PC-3 (cell line): ENCODE data around the gene ABHD3. TPM values are rescaled to one million over a fixed set of nuclear protein-coding genes. Genes with fewer than 3 reads are reported as not detected.

Experiments
- ATAC-seq: fragments of 200-7000 bp; cut with Tn5 transposase; 2 replicates; pipeline ENCODE4 v1.9.1; 2020; ENCODE audit warnings: mild to moderate bottlenecking, moderate library complexity
- Bru-seq: library from RNA; stranded (reverse); fragments of 400-500 nt; gene quantifications from one replicate; lab custom pipeline; 2021; lab: Mats Ljungman, UMichigan
- BruChase-seq, 2 experiments: library from RNA; stranded (reverse); fragments of 400-500 nt; gene quantifications; one replicate each; lab custom pipeline; 2021; lab: Mats Ljungman, UMichigan
- BruUV-seq: library from RNA; stranded (reverse); fragments of 400-500 nt; replicated peaks from 2 replicates; lab custom pipeline; 2021; lab: Mats Ljungman, UMichigan
- CTCF ChIA-PET: fragments of 300-600 bp; sonication (Branson Sonifier 250); formaldehyde crosslinking; loops from one replicate; lab custom pipeline; 2022; ENCODE audit warnings: antibody characterized with exemption; lab: Charles Lee
- POLR2A ChIA-PET: fragments of 300-600 bp; sonication (Branson Sonifier 250); formaldehyde crosslinking; loops from one replicate; lab custom pipeline; 2022; ENCODE audit warnings: antibody characterized with exemption; ENCODE audit not compliant: unreplicated experiment; lab: Charles Lee
- DNase-seq: peaks from one replicate; pipeline ENCODE4 v3.0.0-alpha.2; 2015
- H2AFZ ChIP-seq: fragments of 300-600 bp; sonication (generic); 2 replicates; pipeline ENCODE4 v1.6.0; 2016; ENCODE audit warnings: antibody characterized with exemption, low read length
- H3F3A ChIP-seq: fragments of 300-600 bp; sonication (generic); one replicate; pipeline ENCODE4 v1.6.0; 2017; ENCODE audit warnings: antibody characterized with exemption, low read length, control low read depth, mild to moderate bottlenecking; ENCODE audit not compliant: unreplicated experiment
- H3K27ac ChIP-seq: fragments of 300-600 bp; sonication (generic); 2 replicates; pipeline ENCODE4 v1.5.1; 2016; ENCODE audit warnings: mild to moderate bottlenecking, low read length
- H3K27me3 ChIP-seq: fragments of 300-600 bp; sonication (generic); 2 replicates; pipeline ENCODE4 v1.6.1; 2016; ENCODE audit warnings: low read length, mixed read lengths
- H3K36me3 ChIP-seq: fragments of 300-600 bp; sonication (generic); 2 replicates; pipeline ENCODE4 v1.6.1; 2016; ENCODE audit warnings: low read depth, mixed run types, low read length, mixed read lengths
- H3K4me1 ChIP-seq: fragments of 300-600 bp; sonication (generic); 2 replicates; pipeline ENCODE4 v1.5.1; 2016; ENCODE audit warnings: low read length; ENCODE audit not compliant: insufficient read depth
- H3K4me2 ChIP-seq: fragments of 300-600 bp; sonication (generic); 2 replicates; pipeline ENCODE4 v1.6.0; 2016; ENCODE audit warnings: low read length
- H3K4me3 ChIP-seq: fragments of 300-600 bp; sonication (generic); 2 replicates; pipeline ENCODE4 v1.5.1; 2016; ENCODE audit warnings: mild to moderate bottlenecking, low read length, mixed read lengths
- H3K79me2 ChIP-seq: fragments of 300-600 bp; sonication (generic); 2 replicates; pipeline ENCODE4 v1.6.1; 2017; ENCODE audit warnings: low read length, mixed read lengths
- H3K9ac ChIP-seq: fragments of 300-600 bp; sonication (generic); 2 replicates; pipeline ENCODE4 v1.6.0; 2016; ENCODE audit warnings: mild to moderate bottlenecking, low read length
- H3K9me2 ChIP-seq: fragments of 300-600 bp; sonication (generic); replicated peaks from 2 replicates; pipeline ENCODE4 v1.6.1; 2016; ENCODE audit warnings: mixed run types, low read length, mixed read lengths
- H3K9me3 ChIP-seq: fragments of 300-600 bp; sonication (generic); 2 replicates; pipeline ENCODE4 v1.6.1; 2016; ENCODE audit warnings: low read length, mixed read lengths
- H4K20me1 ChIP-seq: fragments of 300-600 bp; sonication (generic); 2 replicates; pipeline ENCODE4 v1.6.1; 2016; ENCODE audit warnings: low read length, mixed read lengths
- CTCF ChIP-seq: fragments of 300-600 bp; sonication (generic); conservative IDR thresholded peaks from 2 replicates; pipeline ENCODE4 v1.5.1; 2017; ENCODE audit warnings: antibody characterized with exemption, low read depth, mild to moderate bottlenecking, low read length
- EZH2 ChIP-seq: fragments of 300-600 bp; sonication (generic); IDR thresholded peaks from one replicate; pipeline ENCODE4 v1.6.1; 2017; ENCODE audit warnings: antibody characterized with exemption, mild to moderate bottlenecking, low read length; ENCODE audit not compliant: unreplicated experiment
- EZH2phosphoT487 ChIP-seq: fragments of 300-600 bp; sonication (generic); IDR thresholded peaks from 2 replicates; pipeline ENCODE4 v1.6.1; 2018; ENCODE audit warnings: mild to moderate bottlenecking, antibody characterized with exemption, low read length, borderline replicate concordance
- intact Hi-C: fragments of 100-400 bp; cut with micrococcal nuclease; formaldehyde crosslinking; loops from 2 replicates; pipeline ENCODE4 v1.9.0; 2023
- long read RNA-seq: library from polyadenylated mRNA; unstranded; transcript quantifications from one replicate; pipeline ENCODE4 v2.0.0, GENCODE V29; 2021; ENCODE audit not compliant: unreplicated experiment
- total RNA-seq: library from RNA; depleted of rRNA; stranded (reverse); fragments of >200 nt; gene quantifications from 2 replicates; pipeline ENCODE4 v1.2.3, GENCODE V29; 2014; rRNA removed

Gene ABHD3
- total RNA-seq = 17.9 and 21.4 TPM in 2 replicates
- percentile 80 among the genes with signal in this experiment for Bru-seq, nascent RNA
- percentile 82 among the genes with signal in this experiment for BruChase-seq, experiment 1, labeled RNA remaining after a 6-hour chase
- BruChase-seq, experiment 2, labeled RNA remaining after a 2-hour chase = percentile 85 among the genes with signal in this experiment
- long read RNA-seq, transcript ABHD3-201 (9 exons, 2,064 nt) = major isoform, 81 of 110 reads
- long read RNA-seq, partial matches to known transcripts = 6 of 110 reads
- long read RNA-seq, other reads (novel, unspliced or antisense) = 18 of 110 reads

- Histone ChIP-seq H4K20me1 (no peaks in the 10 kb centered on the region), H3K9me2 (no peaks in the 10 kb centered on the region), H3K9ac (peak within 1 kb of the TSS; percentile 68), H3K27ac (peak within 1 kb of the TSS; percentile 9), H3K36me3 (peaks cover 16% of the 10 kb centered on the region; the same call in 1 of the 2 replicates), H3K9me3 (no peaks in the 10 kb centered on the region), H3F3A (no peaks in the 10 kb centered on the region), H3K4me3 (peak within 1 kb of the TSS; percentile 99), H3K79me2 (peaks cover 31% of the 10 kb centered on the region), H2AFZ (peak within 1 kb of the TSS; percentile 96), H3K27me3 (no peaks in the 10 kb centered on the region), H3K4me2 (peak within 1 kb of the TSS; percentile 96), H3K4me1 (peaks cover 18% of the 10 kb centered on the region; the same call in 1 of the 2 replicates)
- TSS peak; percentile 66 for BruUV-seq
- ATAC-seq (peak; percentile 97), DNase-seq (peak; percentile 93)
- TF ChIP-seq CTCF (no peak), EZH2phosphoT487 (no peak), EZH2 (no peak)
- CTCF ChIA-PET = interaction anchor here (1.5 kb wide), 2 partner anchors 35 to 104 kb away, joined by 5 to 7 read pairs; no protein-coding TSS in a partner anchor
- intact Hi-C loops = loop anchor here (1.0 to 5.0 kb wide), 4 partner anchors 36 to 74 kb away; partner anchors contain the start of gene MIB1
- POLR2A ChIA-PET = interaction anchor here (0.6 to 1.5 kb wide), 2 partner anchors 17 to 35 kb away, joined by 7 to 10 read pairs; partner anchors contain the start of gene MIB1
Observed at GRCh38 chr18:21704603-21705364, at the start of gene ABHD3. TSS of gene ABHD3 (minus strand) at chr18:21704774. CDS start at chr18:21704665, 109 bp downstream.

- Histone ChIP-seq H3K4me1 (peaks cover 9% of the 10 kb centered on the region), H3K4me2 (no peak overlapping the region), H3K4me3 (no peak overlapping the region), H3K36me3 (no peaks in the 10 kb centered on the region), H3K27me3 (no peaks in the 10 kb centered on the region), H3K9me3 (no peaks in the 10 kb centered on the region), H3K9ac (no peak overlapping the region), H3K27ac (no peak overlapping the region), H3K79me2 (peaks cover 94% of the 10 kb centered on the region), H3F3A (no peaks in the 10 kb centered on the region), H4K20me1 (peaks cover 16% of the 10 kb centered on the region; the same call in 1 of the 2 replicates), H3K9me2 (no peaks in the 10 kb centered on the region), H2AFZ (no peak overlapping the region)
- intact Hi-C loops = no loop called here
- BruUV-seq = no TSS peak
- ATAC-seq (no peak), DNase-seq (no peak)
- POLR2A ChIA-PET = interaction anchor here (0.5 kb wide), 1 partner anchor 45 kb away, joined by 24 read pairs; no protein-coding TSS in a partner anchor
- CTCF ChIA-PET = no interaction called here
- no peak for TF ChIP-seq EZH2
- no peak for TF ChIP-seq EZH2phosphoT487
- TF ChIP-seq CTCF = no peak
Observed at GRCh38 chr18:21747764-21748693, 43.5 kb upstream of the ABHD3 start.
